Activated effector memory CD4-positive, alpha-beta T cell treated with Interleukin-2 at 50 U/mL for 16 hours (primary cell): ENCODE data around the gene CX3CR1.

Experiments used
- DNase-seq: peaks from one replicate; pipeline ENCODE4 v3.0.0-alpha.2; 2020

The CX3CR1 gene

DNA sequence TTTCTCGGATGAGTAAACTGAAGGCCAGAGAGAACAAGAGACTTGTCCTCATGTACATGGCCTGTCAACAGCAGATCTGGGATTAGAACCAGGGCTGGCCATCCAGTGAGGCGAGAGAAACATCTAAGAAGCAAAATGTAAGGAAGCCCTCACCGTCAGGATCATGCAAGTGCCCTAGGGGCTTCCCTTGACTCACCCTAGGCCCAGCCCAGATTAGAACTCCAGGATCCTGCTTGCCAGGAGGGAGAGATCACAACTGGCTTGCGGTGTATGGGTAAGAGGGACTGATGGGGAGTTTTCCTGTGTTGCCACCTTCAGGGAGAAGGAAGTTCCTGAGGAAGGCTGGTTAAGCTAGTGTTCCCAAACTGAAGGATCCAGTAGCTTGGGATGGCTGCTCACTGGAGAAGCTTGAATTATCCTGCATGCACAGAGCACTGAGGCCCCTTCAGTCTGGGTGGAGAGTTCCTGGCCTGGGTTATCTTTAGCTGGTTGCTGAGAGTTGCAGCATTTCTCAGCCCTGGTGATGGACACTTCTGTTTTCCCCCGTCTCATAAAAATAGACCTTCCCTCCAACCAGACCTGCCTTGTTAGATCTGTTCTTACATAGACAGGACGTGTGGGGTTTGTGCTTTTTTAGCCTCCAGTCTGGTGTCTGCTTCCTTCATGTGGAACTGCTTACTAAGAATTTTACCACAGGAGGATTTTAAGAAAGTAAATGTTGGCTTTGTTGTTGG is 59.3 kb downstream of the CX3CR1 start:
- DNase-seq: no peak

DNA sequence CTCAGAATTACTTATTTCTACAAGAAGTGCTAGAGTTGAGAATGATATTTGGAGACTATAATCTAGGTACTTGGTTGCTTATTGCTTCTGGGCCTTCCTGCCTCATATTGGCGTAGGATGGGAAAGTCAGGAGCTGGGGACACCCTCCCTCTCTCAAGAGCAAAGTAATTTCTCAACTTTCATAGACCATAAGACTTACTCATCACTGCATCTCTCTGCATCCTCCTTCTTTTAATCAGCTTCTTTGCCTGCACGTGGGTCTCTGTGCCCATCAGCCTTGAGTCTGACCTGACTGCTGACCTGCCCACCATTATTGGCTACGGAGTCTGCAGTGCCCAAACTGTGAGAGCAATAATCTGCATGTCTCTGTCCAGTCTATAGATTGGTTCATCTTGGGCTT is 60.1 kb downstream of the CX3CR1 start:
- DNase-seq: no peak

DNA sequence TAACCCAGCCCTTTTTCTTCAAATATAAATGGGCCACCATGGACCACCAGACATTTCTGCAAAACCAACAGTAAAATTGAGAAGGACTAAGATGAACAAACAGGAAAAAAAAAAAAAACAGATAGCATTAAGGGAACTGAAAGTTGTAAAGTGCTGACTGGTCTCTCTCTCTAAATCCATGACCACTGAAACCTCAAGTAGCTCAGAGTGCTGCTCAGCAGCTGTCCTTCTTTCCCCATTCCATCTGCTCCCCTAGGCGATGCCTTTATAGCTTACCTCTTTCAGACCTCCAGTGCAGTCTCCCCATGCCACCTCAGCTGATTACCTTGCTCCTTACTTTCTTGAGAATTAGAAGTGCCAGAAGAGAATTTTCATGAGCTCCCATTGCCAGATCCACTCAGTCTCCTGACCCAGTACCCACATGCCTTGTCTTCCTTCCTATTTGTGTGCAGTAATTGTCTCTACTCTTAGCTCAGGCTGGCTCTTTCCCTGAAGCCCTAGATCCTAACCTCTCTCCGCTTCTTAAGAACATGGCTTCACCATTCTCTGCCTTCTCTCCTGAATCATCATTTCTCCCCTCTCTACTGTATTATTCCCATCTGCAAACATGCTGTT is 63.6 kb downstream of the CX3CR1 start:
- DNase-seq: no peak

DNA sequence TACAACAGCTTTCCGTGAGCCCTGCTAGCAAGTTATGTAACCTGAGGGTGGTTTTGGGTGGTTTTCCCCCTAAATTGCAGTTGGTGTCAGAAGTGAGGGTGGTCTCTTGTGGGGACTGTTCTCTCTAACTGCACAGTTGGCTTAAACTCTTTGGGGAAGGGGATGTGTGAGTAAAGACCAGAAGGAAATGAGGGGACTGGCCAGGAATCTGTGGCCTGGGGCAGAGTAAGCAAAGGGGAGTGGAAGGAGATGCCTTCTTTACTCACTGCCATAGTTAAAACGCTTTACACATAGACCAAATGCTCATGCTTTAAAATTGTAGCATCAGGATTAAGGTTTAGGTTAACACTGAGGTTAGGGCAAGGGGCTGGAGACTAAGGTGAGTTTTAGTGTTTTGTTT is 66.2 kb downstream of the CX3CR1 start:
- DNase-seq: no peak
